H1 (cell line): ENCODE results near the gene SRSF12. TPM values are rescaled to one million over a fixed set of nuclear protein-coding genes. Genes with fewer than 3 reads are reported as not detected.
A peak's percentile ranks its signal among the peaks of the same experiment; 100 is the strongest.

Experiments used
- CTCF ChIA-PET: fragments of 300-600 bp; sonication (Branson Sonifier 250); formaldehyde crosslinking; loops from one replicate; lab custom pipeline; 2021; ENCODE audit not compliant: partially characterized antibody; lab: Charles Lee
- POLR2A ChIA-PET: fragments of 300-600 bp; sonication (Branson Sonifier 250); formaldehyde crosslinking; loops from one replicate; lab custom pipeline; 2021; ENCODE audit warnings: inconsistent platforms; ENCODE audit not compliant: partially characterized antibody; lab: Charles Lee
- DNase-seq, 2 experiments: peaks; one replicate each; pipeline versions ENCODE4 v3.0.0 to v3.0.0-alpha.2; 2010 to 2022; ENCODE audit warnings: low spot score in 2 of 2, low read depth in 1 of 2, mixed read lengths in 1 of 2
- FAIRE-seq: peaks from 2 replicates; lab custom pipeline; 2011; peaks lifted over from hg19 to GRCh38; lab: Jason Lieb, UNC
- H2AFZ ChIP-seq: 2 replicates; pipeline ENCODE4 v1.8.1; 2012; ENCODE audit warnings: low read length, inconsistent platforms
- H2AK5ac ChIP-seq: 2 replicates; pipeline ENCODE4 v1.6.1; 2013; ENCODE audit warnings: low read depth, low read length
- H2BK120ac ChIP-seq: replicated peaks from 2 replicates; pipeline ENCODE3; 2013; ENCODE audit warnings: low read depth, low read length, inconsistent platforms
- H2BK12ac ChIP-seq: 2 replicates; pipeline ENCODE4 v1.6.1; 2013; ENCODE audit warnings: low read depth, low read length
- H2BK15ac ChIP-seq: 2 replicates; pipeline ENCODE4 v1.6.1; 2013; ENCODE audit warnings: low read length
- H2BK20ac ChIP-seq: 2 replicates; pipeline ENCODE4 v1.6.1; 2013; ENCODE audit warnings: low read length
- H2BK5ac ChIP-seq: 2 replicates; pipeline ENCODE4 v1.6.1; 2013; ENCODE audit warnings: low read depth, low read length
- H3K14ac ChIP-seq: 2 replicates; pipeline ENCODE4 v1.6.1; 2013; ENCODE audit warnings: inconsistent platforms; ENCODE audit not compliant: insufficient read length
- H3K18ac ChIP-seq: 2 replicates; pipeline ENCODE4 v1.6.1; 2013; ENCODE audit warnings: low read length; ENCODE audit errors: extremely low read depth
- H3K23ac ChIP-seq: 2 replicates; pipeline ENCODE4 v1.6.1; 2013; ENCODE audit warnings: inconsistent platforms; ENCODE audit not compliant: insufficient read length
- H3K23me2 ChIP-seq: 2 replicates; pipeline ENCODE4 v1.6.1; 2013; ENCODE audit warnings: low read depth, low read length
- H3K27ac ChIP-seq: 2 replicates; pipeline ENCODE4 v1.6.1; 2011; ENCODE audit warnings: low read depth, low read length, inconsistent platforms
- H3K27me3 ChIP-seq, 4 experiments: replicated peaks in 1 of 4; 1 replicate in 1 of 4; 2 replicates in 3 of 4; pipeline versions ENCODE4 v1.6.1 to v1.8.1; 2011 to 2013; ENCODE audit warnings: low read length in 3 of 4, mild to moderate bottlenecking in 3 of 4, inconsistent platforms in 2 of 4, mixed read lengths in 2 of 4, moderate library complexity in 1 of 4; ENCODE audit not compliant: control insufficient read depth in 3 of 4, insufficient read depth in 3 of 4; ENCODE audit errors: extremely low read depth in 1 of 4
- H3K36me3 ChIP-seq, 4 experiments: 2 replicates each; pipeline versions ENCODE4 v1.6.1 to v1.8.1; 2011 to 2013; ENCODE audit warnings: mild to moderate bottlenecking in 4 of 4, low read length in 3 of 4, moderate library complexity in 2 of 4, control low read depth in 1 of 4, inconsistent platforms in 1 of 4; ENCODE audit not compliant: insufficient read depth in 4 of 4, control insufficient read depth in 2 of 4
- H3K4ac ChIP-seq: replicated peaks from 2 replicates; pipeline ENCODE3; 2013; ENCODE audit warnings: low read length, low read depth, mixed read lengths, inconsistent platforms; ENCODE audit not compliant: insufficient read length
- H3K4me1 ChIP-seq, 4 experiments: replicated peaks in 1 of 4; 1 replicate in 1 of 4; 2 replicates in 3 of 4; pipeline versions ENCODE4 v1.6.1 to v1.8.1; 2011 to 2013; ENCODE audit warnings: low read length in 3 of 4, inconsistent platforms in 2 of 4, mixed read lengths in 1 of 4; ENCODE audit not compliant: insufficient read depth in 4 of 4, control insufficient read depth in 3 of 4
- H3K4me2 ChIP-seq, 2 experiments: 2 replicates each; pipeline versions ENCODE4 v1.6.1 to v1.8.1; 2011 to 2013; ENCODE audit warnings: low read depth in 2 of 2, low read length in 2 of 2, control low read depth in 1 of 2, inconsistent platforms in 1 of 2, mild to moderate bottlenecking in 1 of 2; ENCODE audit not compliant: insufficient read depth in 1 of 2
- H3K4me3 ChIP-seq, 4 experiments: fragments of 200-600, 300-600 bp in 1 of 4; sonication (generic), shearing (Covaris generic), sonication (Bioruptor Twin) in 1 of 4; 2 replicates each; pipeline versions ENCODE4 v1.5.1 to v1.8.1; 2011 to 2016; ENCODE audit warnings: low read length in 4 of 4, low read depth in 3 of 4, control low read depth in 2 of 4, inconsistent platforms in 2 of 4, mild to moderate bottlenecking in 2 of 4, mixed read lengths in 1 of 4, moderate library complexity in 1 of 4; ENCODE audit not compliant: insufficient read depth in 2 of 4; ENCODE audit errors: extremely low read depth in 1 of 4
- H3K56ac ChIP-seq: replicated peaks from 2 replicates; pipeline ENCODE3; 2013; ENCODE audit warnings: low read depth, mild to moderate bottlenecking, mixed read lengths, low read length, inconsistent platforms; ENCODE audit not compliant: insufficient read length
- H3K79me1 ChIP-seq: 2 replicates; pipeline ENCODE4 v1.6.1; 2013; ENCODE audit warnings: low read depth, low read length, control low read depth
- H3K79me2 ChIP-seq, 2 experiments: 2 replicates each; pipeline versions ENCODE4 v1.6.1 to v1.8.1; 2012 to 2013; ENCODE audit warnings: low read length in 2 of 2, mild to moderate bottlenecking in 2 of 2, inconsistent platforms in 1 of 2; ENCODE audit not compliant: insufficient read depth in 2 of 2, control insufficient read depth in 1 of 2
- H3K9ac ChIP-seq, 4 experiments: replicated peaks in 1 of 4; 1 replicate in 1 of 4; 2 replicates in 3 of 4; pipeline versions ENCODE4 v1.6.1 to v1.8.1; 2011 to 2013; ENCODE audit warnings: low read depth in 3 of 4, low read length in 3 of 4, control low read depth in 2 of 4, mild to moderate bottlenecking in 2 of 4, moderate library complexity in 2 of 4, inconsistent platforms in 1 of 4; ENCODE audit errors: extremely low read depth in 1 of 4
- H3K9me3 ChIP-seq, 2 experiments: 2 replicates each; pipeline versions ENCODE4 v1.6.1 to v1.8.1; 2012 to 2013; ENCODE audit warnings: mild to moderate bottlenecking in 2 of 2, moderate library complexity in 2 of 2, control low read depth in 1 of 2, inconsistent platforms in 1 of 2, low read depth in 1 of 2, low read length in 1 of 2, mixed read lengths in 1 of 2; ENCODE audit not compliant: insufficient read depth in 2 of 2
- H4K20me1 ChIP-seq, 2 experiments: replicated peaks in 1 of 2; 2 replicates each; pipeline versions ENCODE3 to v1.8.1; 2011 to 2013; ENCODE audit warnings: inconsistent platforms in 2 of 2, low read length in 2 of 2, mild to moderate bottlenecking in 1 of 2; ENCODE audit not compliant: insufficient read depth in 2 of 2, control insufficient read depth in 1 of 2
- H4K5ac ChIP-seq: 2 replicates; pipeline ENCODE4 v1.6.1; 2013; ENCODE audit warnings: low read length, low read depth, mixed read lengths, inconsistent platforms; ENCODE audit not compliant: insufficient read length
- H4K8ac ChIP-seq: 2 replicates; pipeline ENCODE4 v1.8.0; 2013; ENCODE audit warnings: mild to moderate bottlenecking, moderate library complexity, low read length, inconsistent platforms; ENCODE audit not compliant: insufficient read depth; ENCODE audit errors: extremely low read depth
- H4K91ac ChIP-seq: replicated peaks from 2 replicates; pipeline ENCODE3; 2013; ENCODE audit warnings: low read length, mixed read lengths, inconsistent platforms; ENCODE audit not compliant: insufficient read length
- SIN3A ChIP-seq, 2 experiments: IDR thresholded peaks in 1 of 2; conservative IDR thresholded peaks in 1 of 2; 2 replicates each; pipeline ENCODE4 v1.6.1; 2011 to 2012; ENCODE audit warnings: low read length in 2 of 2, improper control_type of control experiment in 1 of 2, low read depth in 1 of 2, mild to moderate bottlenecking in 1 of 2
- SRF ChIP-seq: IDR thresholded peaks from 2 replicates; pipeline ENCODE4 v1.6.1; 2011; ENCODE audit warnings: mild to moderate bottlenecking, low read depth, low read length, moderate library complexity
- WGBS, 2 experiments: shearing (Covaris generic) in 1 of 2; methylation state at CpG; one replicate each; pipeline versions ENCODE4 v1.1.6 to v1.1.7; 2013 to 2015; ENCODE audit warnings: low lambda C conversion rate in 2 of 2, mixed read lengths in 2 of 2, inconsistent platforms in 1 of 2, low coverage in 1 of 2, missing lambda C conversion rate in 1 of 2; ENCODE audit not compliant: insufficient replicate concordance in 2 of 2, insufficient coverage in 1 of 2, insufficient read length in 1 of 2; ENCODE audit errors: extremely low coverage in 1 of 2, missing lambda C conversion rate in 1 of 2; 5-methylcytosine and 5-hydroxymethylcytosine counted together
- polyA plus RNA-seq, 7 experiments: library from polyadenylated mRNA; depleted of rRNA in 3 of 7; stranded (reverse) in 5 of 7; unstranded in 2 of 7; fragments of >200 nt in 5 of 7; fragments of 200-250 nt in 2 of 7; gene quantifications; 1 replicate in 5 of 7; 2 replicates in 1 of 7; 4 replicates in 1 of 7; pipeline versions ENCODE4 v1.2.1 to v1.2.3, GENCODE V29; 2011 to 2013; ENCODE audit warnings: missing spikeins in 2 of 7, mixed read lengths in 2 of 7
- total RNA-seq: library from RNA; stranded (reverse); fragmentation: NEBNext Ultra II Directional; extraction: Animal tissue kit (Norgen Biotek cat#: 25700); gene quantifications from 2 replicates; pipeline ENCODE4 v1.2.1, GENCODE V29; 2021

Gene SRSF12
- total and polyA plus RNA-seq, 2 of the 8 experiments (the other 6 are each of a cell fraction or from before 2014, with no cell fraction given) = 2.6 to 4.2 TPM

DNA sequence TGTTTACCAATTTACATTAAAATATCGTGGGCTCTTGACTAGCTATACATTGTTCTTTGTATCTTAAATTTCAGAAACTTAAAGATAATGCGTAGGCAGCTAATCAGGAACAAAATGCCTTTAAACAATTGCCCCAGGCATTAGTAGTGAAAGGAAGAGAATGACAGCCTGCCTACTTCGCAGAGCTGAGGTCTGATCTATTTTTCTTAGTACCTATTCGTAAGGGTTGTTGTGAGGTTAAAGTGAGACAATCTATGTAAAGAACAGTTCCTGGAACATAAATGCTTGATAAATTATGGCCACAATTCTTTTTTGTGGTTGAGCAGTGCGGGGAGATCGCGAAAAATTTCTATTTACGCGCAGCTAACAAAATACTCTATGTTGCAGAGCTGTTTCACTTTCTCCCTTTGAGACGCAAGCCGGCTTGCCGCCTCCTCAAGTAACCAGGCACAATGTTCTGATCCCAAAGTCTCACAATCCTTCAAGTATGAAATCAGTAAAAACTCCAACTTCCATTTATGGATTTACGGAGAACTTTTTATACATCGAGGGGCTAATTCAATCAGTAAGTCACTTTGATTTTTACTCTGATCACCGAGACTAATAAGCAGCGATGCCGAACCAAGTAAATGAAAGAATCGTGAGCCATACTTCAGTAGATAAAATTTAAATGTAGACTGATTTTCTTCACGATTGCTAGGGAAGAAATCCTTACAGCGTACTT lies 38.2 kb downstream of the SRSF12 start:
- Histone ChIP-seq H4K5ac (peak overlapping the region; percentile 41), H3K4ac (peak overlapping the region; percentile 41), H3K9me3 (no peaks in the 10 kb centered on the region), H3K4me3 (peak overlapping the region; percentile 68 to 98 (median 94)), H2BK20ac (no peak overlapping the region), H4K8ac (no peak overlapping the region), H3K14ac (no peak overlapping the region), H3K79me2 (peaks cover 8 to 27% of the 10 kb centered on the region in 2 experiments; a peak in 3 of 4 replicates), H3K4me2 (peak overlapping the region; percentile 80 to 83), H3K9ac (peak overlapping the region; percentile 34 to 59 (median 47); a peak in 4 of 7 replicates), H2AK5ac (no peak overlapping the region), H3K27me3 (no peaks in the 10 kb centered on the region), H3K36me3 (peaks cover 0 to 9% (median 3%) of the 10 kb centered on the region in 4 experiments; a peak in 2 of 8 replicates), H2BK15ac (no peak overlapping the region), H3K4me1 (peaks cover 6 to 20% (median 9%) of the 10 kb centered on the region in 4 experiments), H4K91ac (no peak overlapping the region), H3K23ac (no peak overlapping the region), H3K18ac (no peak overlapping the region), H3K56ac (no peak overlapping the region), H3K23me2 (peaks cover 8% of the 10 kb centered on the region), H4K20me1 (peaks cover 3 to 5% of the 10 kb centered on the region in 2 experiments), H2BK120ac (peak overlapping the region; percentile 65), H3K79me1 (no peaks in the 10 kb centered on the region), H3K27ac (no peak overlapping the region), H2AFZ (peak overlapping the region; percentile 84)
- 8% methylated on average over 20 of the region's 20 CpGs; no CpG with 5 or more reads in 1 of the 2 experiments for WGBS, 2 experiments
- FAIRE-seq (peak; percentile 77), DNase-seq (no peak)
- CTCF ChIA-PET = interaction anchor here (0.6 to 4.0 kb wide), 12 partner anchors 12 to 107 kb away, joined by 3 to 40 read pairs (median 4); partner anchors contain the start of gene SRSF12
- TF ChIP-seq SRF = no peak
- peak in 1 of 2 experiments; percentile 30; a peak in 1 of 4 replicates for TF ChIP-seq SIN3A (conservative IDR thresholded peaks at IDR 0.05 in 1 of 2, IDR thresholded peaks at IDR 0.05 in 1 of 2; ENCODE audit: low read depth in 1 of 2, low read length in 2 of 2)
- TF ChIP-seq, all 59 proteins: peak for 1
- Histone ChIP-seq H2BK12ac (no peak overlapping the region), H2BK5ac (no peak overlapping the region)
- POLR2A ChIA-PET = interaction anchor here (0.6 to 2.2 kb wide), 16 partner anchors 7 to 116 kb away, joined by 3 to 11 read pairs (median 4); partner anchors contain the start of genes RNGTT and SRSF12
